DLD1 (cell line): ENCODE results near the gene ZBTB24.
"Not testable (repeated sequence)": the region's sequence is repeated elsewhere in the genome, so short reads cannot be mapped to it uniquely, and the experiment has no call there.

Experiments
- in situ Hi-C: cut with HindIII; loops from 2 replicates; pipeline ENCODE4 v1.10.0; 2017; ENCODE audit warnings: low sequenced_read_pairs

The ZBTB24 gene

DNA sequence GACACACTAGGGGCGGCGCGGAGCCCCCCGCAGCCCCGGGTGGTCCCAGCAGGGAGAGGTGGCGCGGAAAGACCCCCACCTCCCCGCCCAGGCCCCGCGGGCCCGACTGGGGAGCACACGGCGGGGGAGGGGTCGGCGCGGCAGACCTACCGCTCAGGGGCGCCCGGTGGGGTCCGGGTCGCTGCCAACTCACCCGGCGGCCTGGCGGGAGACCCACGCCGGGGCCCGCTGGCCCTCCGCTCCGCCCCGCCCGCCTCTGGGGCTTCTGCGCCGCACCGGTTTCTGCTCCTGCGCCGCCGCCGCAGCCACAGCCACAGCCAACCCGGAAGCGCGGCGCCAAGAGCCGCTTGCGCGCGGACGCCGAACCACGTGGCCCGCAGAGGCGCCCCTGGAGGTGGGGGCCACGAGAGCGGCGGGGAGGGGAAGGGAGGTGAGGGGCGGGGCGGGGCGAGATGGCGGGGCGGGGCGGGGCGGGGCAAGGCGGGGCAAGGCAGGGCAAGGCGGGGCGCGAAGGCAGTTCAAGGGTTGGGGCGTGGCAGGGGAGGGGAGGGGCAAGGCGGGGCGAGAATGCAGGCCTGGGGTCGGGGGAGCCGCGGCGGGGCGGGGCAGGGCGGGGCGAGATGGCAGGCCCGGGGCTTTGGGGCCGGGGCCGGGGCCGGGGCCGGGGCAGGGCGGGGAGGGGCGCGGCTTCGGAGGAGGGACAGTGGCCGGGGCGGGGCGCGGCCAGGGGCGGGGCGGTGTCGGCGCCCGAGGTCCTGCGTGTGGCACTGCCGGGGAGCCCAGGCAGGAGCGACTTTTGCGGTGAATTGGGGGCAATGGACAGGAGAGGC lies at the start of gene ZBTB24:
ZBTB24 (minus strand) TSS at position 315 of the 830 bp plus-strand sequence. CDS start 1,193 bp downstream, outside the sequence.
- in situ Hi-C loops, result no loop called here

DNA sequence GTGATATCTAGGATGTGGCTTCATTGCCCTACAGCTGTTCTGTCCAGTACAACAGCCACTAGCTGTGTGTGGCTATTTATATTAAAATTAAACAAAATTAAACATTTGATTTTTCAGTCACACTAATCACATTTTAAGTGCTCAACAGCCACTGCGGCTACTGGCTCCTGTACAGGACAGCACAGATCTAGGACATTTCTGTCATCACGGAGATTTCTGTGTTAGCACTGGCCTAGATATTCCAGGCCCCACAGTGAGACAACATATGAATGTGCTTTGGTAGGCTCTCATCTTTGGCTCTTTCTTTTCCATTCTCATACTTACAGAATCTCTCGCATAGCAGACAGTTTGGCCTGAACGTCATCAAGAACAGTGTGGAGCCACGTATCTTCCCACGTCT lies 48.4 kb upstream of the ZBTB24 start:
- in situ Hi-C loops, result no loop called here

DNA sequence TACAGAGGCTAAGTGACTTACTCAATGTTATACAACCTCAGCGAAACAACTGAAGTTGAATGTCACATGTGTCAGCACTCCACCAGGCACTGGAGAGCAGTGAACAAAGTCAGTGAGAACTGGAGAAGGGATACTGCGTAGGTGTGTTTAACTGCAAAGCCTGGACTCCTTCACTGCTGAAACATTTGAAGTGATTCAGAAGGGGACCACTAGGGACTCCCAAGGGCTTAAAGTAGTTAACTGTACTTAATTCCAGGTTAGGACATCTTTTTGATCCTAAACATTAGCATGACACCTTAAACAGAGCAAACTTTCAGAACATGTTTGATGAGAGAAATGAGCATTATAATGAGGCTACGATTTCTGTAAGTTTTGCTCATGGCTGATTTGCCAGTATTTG lies 45.0 kb upstream of the ZBTB24 start:
- in situ Hi-C loops, result no loop called here

DNA sequence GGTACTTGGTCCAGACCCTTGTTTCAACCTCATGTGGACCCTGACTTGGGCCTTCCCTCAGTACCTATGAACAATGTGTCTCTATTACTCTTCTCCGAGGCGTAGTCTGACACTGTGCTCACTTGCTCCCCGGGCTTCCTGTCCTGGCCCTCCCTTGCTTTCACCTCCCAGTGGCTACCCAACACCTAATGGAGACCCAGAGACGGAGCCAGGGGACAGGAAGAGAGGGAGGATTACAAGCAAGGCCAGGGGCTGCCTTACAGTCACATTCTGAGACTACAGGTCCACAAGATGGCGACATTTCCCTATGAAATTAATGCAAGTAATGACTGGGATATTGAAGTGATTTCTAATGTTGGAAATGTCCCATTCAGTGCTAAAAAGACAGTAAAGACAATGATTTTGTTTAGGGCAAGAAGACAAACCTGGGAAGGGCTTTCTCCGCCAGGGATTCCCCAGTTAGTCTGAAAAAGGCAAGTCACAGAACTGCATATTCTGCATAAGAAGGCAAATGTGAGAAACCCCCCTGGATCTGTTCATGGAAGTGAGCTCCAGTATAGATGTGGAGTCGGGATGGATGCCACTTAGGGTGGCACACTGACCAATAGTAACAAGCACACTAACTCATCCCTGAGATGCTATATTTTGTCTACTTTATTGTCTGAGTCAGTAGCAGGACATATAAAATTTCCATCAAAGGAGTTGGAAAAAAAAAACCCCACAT lies 44.0 kb upstream of the ZBTB24 start:
- in situ Hi-C loops, result no loop called here

DNA sequence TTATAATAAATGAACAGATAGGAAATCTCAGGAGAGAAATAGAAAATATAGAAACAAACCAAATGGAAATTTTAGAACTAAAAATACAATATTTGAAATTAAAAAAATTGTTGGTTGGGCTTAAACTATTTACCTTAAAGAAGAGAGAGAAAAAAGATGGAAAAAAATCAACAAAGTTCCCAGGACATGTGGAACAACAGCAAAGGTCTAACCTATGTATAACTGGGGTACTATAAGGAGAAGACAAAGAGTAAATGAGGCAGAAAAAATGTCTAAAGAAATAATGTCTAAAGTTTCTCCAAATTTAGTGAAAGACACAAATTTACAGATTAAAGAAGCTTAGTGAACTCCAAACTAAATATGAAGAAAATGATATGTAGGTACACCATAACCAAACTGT lies 41.1 kb upstream of the ZBTB24 start:
- in situ Hi-C loops, result no loop called here

DNA sequence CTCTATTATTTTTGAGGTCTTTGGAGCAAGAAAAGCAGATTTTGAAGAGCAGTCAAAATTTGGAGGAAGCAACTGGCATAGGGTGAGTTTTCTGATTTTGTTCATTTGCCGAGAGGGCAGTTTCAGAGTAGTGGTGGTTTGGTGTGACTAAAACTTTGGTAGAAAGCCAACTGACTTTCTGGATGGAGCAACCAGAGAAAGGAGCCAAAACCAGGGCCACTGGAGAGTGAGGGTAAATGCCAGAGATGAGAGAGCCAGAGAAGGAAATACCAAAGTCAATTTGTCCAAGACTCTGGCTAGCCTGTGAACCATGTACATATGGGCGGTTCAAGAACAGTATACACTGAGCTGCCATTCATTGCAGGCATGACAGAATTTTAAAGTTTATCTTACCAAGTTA lies 40.5 kb upstream of the ZBTB24 start:
- in situ Hi-C loops, result no loop called here

DNA sequence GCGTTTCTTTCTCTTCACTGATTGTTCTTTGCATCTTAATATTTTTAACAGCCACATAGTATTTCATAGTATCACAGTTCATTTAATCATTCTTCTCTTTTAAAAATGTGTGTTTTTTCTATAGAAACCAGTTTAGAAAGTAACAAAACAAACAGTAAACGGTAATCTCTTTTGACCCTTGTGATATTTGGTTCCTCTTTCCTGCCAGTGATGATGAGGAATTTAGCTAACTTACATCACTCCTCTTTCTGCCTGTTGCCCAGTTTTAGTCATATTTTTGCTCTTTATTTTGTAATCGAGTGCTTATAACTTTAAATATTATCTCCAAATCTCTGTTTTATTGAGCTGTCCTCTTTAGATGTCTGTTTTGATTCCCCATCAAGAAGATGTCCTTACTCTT lies 38.1 kb upstream of the ZBTB24 start:
- in situ Hi-C loops, result no loop called here

DNA sequence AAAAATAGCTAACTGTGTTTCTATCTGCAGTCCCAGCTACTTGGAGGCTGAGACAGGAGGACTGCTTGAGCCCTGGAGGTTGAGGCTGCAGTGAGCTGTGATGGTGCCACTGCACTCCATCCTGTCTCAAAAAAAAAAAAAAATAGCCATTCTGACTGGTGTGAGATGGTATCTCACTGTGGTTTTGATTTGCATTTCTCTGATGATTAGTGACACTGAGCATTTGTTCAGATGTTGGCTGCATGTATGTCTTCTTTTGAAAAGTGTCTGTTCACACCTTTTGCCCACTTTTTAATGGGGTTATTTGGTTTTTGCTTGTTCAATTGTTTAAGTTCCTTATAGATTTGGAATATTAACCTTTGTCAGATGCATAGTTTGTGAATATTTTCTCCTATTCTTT lies 36.6 kb upstream of the ZBTB24 start:
- in situ Hi-C loops, result not testable (repeated sequence)

DNA sequence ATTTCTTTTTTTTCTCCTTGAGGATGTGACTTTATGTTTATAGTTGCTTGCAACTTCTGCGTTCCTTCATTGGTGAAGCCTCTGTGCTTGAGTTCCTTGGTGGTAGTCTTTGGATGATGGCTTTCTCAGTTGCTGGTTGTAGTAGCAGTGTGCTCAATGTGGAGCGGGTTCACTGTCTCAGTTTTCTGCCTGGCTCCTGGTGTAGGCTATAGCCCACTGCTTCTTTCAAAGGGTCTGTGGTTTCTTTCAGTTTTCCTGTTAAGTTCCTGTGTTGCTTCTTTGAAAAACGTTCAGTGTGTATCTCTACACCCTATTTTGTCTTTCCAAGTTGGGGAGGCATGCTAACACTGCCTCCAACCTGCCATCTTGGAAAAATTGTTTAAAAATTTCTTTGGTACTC lies 33.9 kb upstream of the ZBTB24 start:
- in situ Hi-C loops, result no loop called here

DNA sequence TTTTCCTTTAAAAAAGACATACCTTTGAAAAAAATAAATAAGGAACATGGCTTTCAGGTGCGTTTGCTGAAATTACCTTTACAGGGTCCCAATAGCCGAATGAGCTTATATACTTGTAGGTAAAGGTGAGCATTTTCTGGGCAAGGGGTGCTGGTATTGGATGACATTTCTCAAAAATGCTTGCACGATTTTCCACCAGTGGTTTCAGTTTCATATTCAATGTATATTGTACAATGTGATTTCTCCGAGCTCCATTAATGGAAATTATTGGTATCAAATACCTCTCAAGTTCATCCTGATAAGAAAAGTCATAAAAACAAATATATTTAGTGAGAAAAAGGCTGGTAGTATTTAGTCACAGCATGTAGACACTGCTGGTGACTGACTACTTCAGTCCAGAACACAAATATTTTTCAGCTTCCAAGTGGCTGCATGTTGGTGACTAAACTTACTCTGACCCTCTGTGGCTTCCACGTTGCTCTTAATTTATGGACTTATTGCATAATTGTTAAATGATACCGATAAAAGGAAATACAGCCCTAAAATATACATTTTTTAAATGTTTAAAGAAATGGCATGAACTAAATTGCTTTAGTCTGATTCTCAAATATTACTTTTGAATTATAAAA lies 32.9 kb upstream of the ZBTB24 start:
- in situ Hi-C loops, result no loop called here

DNA sequence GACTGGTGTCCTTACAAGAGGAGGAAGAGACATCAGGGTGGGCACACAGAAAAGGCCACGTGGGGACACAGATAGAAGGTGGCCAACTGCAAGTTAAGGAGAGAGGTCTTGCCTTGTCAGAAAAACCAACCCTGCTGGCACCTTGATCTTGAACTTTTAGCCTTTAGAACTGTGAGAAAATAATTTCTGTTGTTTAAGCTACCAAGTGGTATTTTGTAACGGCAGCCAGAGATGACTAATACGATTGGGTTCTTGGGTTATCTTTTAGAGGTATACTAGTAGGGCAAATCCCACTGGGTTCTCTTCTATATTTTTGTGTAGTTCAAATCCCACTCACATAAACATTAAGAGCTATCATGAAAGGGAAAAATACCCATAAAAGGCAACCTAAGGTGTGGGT lies 31.9 kb upstream of the ZBTB24 start:
- in situ Hi-C loops, result no loop called here

DNA sequence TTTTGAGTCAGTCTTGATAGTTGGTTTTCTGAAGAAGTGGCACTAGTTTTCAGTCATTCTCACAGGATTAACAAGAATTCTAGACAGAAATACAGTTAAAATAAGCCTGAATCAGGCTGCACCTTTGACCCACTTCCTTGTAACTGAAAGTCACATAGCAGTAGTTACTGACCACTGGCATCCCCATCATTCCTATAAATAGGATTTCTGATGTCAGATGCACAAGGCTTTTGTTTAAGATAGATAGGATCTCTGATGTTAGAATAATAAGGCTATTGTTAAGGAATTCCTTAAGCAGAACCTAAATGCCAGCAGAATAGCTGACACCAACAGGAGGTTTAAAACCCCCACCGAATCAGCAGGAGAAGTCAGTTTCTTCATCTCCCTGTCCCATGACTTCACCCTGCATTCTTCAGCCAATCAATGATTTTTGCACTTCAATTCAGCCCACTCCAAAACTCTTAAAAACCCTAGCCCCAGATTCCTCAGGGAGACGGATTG lies 30.6 kb upstream of the ZBTB24 start:
- in situ Hi-C loops, result no loop called here

DNA sequence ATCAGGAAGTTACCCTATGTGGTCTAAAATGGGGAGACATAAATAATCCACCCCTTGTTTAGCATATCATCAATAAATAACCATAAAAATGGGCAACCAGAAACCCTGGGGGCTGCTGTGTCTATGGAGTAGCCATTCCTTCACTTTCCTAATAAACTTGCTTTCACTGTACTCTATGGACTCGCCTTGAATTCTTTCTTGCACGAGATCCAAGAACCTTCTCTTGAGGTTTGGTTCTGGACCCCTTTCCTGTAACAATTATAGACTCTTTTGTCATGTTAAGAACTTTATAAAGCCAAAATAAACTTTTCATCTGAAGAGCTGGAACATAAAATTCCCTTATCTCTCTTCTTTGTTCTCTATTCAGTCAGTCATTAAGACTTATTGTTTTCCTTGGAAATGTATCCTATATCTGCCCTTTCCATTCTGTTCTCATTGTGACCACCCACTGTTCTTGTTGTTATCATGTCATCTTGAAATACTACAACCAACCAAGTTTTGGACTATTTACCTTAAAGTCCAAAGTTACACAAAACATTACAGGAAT lies 29.3 kb upstream of the ZBTB24 start:
- in situ Hi-C loops, result no loop called here

DNA sequence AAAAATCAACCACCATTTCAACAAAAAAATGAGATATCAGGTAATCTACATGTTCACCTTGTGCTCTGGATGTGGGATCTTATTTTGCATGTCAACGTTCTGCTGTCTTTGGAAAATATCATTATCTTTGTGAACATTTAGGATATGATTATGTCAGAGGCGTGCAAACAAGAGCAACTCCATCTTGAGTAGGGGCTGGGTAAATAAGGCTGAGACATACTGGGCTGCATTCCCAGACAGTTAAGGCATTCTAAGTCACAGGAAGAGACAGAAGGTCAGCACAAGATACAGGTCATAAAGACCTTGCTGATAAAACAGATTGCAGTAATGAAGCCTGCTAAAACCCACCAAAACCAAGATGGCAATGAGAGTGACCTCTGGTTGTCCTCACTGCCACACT lies 28.8 kb upstream of the ZBTB24 start:
- in situ Hi-C loops, result no loop called here

DNA sequence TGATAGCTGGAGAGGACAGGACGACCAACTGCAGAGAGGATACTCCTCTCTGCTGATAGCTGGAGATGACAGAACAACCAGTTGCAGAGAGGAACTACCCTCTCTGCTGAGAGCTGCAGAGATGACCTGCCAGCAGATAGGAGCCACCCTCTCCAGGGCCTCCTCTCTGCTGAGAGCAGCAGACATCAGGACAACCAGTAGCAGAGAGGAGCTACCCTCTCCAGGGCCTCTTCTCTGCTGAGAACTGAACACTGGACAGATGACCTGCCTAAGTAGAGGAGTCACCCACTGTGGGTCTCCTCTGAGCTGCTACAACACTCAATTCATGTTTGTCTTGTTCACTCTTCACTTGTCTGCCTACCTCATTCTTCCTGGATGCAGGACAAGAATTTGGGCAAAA lies 27.3 kb upstream of the ZBTB24 start:
- in situ Hi-C loops, result no loop called here

DNA sequence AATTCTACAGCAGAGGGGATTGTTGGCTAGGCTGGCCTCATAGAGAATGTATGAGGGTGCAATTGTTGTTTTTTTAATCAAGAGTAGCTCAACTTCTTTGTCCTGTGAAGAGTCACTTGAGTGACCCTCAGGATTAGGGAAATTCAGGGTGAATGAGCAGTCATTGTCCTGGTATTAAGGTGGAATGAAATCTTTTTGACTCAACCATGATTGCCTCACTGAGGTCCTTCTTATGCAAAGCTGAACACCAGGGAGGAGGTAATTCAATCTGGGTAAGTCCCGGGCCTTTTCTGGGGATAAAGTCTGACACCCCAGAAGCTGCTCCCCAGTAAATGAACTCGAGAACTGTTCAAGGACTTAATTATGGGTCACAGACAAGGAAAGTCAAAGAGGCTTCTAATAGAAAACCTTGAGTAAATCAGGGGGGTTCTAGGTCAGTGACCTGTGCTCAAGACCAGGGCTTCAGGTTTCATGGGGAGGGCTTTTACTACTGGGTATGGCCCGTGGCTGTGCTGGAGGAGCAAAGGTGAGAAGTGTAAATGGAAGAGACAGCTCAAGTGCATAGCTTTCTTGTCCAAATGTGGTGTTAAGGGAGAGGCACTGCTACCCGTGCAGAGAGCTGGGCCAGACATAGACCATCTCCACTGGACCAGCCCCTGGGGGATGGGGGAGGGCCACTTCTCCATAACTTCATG lies 25.3 kb upstream of the ZBTB24 start:
- in situ Hi-C loops, result no loop called here

DNA sequence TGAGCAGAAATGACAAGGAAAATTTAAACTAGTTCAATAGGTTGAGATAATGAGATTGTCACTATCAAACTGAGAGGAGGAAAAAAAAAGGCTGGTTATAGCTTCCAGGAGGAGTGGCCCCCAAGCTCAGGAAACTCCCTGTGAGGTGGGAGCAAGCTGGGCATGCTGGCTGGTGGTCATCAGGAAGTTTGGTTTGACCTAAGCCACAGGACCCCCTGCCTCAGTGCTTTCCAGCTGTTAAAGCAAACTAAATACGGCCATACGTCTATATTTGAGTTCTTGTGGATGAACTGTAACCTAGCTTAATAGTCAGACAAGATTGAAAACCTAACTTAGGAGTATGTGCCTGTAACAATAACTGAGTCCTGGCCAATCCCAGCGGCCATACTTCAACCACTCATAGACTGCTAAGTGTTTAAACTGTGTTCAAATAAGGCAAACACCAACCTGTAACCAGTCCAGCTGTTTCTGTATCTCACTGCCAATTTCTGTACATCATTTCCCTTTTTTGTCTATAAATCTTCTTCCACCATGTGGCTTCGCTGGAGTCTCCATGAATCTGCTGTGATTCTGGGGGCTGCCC lies 24.6 kb upstream of the ZBTB24 start:
- in situ Hi-C loops, result no loop called here

DNA sequence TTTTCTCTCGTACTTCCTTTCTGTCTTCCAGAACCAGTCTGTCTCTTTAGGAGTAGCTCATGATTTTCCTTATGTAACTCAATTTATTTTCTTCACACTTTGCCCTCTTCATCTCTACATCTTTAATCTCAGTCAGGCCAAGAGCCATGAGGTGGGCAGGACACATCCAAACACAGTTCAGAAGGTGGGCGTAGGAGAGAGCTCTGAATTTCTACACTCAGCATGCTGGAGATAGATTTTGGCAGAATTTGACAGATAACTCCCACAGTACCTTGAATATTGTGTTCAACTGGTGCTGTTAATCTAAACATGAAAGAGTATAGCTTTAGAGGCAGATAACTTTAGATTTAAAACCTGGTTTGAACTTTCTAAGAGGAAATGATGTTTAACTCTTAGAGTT lies 23.8 kb upstream of the ZBTB24 start:
- in situ Hi-C loops, result no loop called here

DNA sequence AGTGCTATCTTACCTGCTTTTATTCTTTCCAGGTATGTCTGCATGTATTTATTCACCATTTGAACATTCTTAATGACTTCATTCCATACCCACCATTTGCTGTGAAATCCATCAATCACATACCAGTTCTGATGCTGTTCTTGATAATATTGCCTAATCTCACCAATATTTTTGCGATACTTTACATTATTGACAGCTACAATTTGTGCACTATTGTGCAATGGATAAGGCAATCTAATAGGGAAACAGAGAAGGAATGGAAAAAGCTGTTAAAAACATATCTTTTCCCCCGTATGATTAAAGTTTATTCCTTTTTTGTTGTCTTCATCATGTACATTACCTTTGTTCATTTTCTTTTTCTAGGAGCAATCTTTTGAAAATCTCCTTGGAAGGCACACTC lies 23.3 kb upstream of the ZBTB24 start:
- in situ Hi-C loops, result no loop called here
